T-helper 2 cell treated with Interferon-gamma antibody and Interleukin-4, amounts not matched to agents 100 ng/mL and 5 ng/mL, for 36 hours (primary cell): ENCODE data around the gene SFTPB. TPM values are rescaled to one million over a fixed set of nuclear protein-coding genes. Genes with fewer than 3 reads are reported as not detected.
"Not testable (repeated sequence)": the region's sequence is repeated elsewhere in the genome, so short reads cannot be mapped to it uniquely, and the experiment has no call there.

ENCODE experiments used
- intact Hi-C: fragments of 100-400 bp; cut with micrococcal nuclease; formaldehyde crosslinking; loops from one replicate; pipeline ENCODE4 v1.15.1; 2023
- total RNA-seq: library from RNA; stranded (reverse); gene quantifications from 2 replicates; pipeline ENCODE4 v1.2.3, GENCODE V29; 2022

Gene SFTPB
- total RNA-seq = not detected in 2 replicates

DNA sequence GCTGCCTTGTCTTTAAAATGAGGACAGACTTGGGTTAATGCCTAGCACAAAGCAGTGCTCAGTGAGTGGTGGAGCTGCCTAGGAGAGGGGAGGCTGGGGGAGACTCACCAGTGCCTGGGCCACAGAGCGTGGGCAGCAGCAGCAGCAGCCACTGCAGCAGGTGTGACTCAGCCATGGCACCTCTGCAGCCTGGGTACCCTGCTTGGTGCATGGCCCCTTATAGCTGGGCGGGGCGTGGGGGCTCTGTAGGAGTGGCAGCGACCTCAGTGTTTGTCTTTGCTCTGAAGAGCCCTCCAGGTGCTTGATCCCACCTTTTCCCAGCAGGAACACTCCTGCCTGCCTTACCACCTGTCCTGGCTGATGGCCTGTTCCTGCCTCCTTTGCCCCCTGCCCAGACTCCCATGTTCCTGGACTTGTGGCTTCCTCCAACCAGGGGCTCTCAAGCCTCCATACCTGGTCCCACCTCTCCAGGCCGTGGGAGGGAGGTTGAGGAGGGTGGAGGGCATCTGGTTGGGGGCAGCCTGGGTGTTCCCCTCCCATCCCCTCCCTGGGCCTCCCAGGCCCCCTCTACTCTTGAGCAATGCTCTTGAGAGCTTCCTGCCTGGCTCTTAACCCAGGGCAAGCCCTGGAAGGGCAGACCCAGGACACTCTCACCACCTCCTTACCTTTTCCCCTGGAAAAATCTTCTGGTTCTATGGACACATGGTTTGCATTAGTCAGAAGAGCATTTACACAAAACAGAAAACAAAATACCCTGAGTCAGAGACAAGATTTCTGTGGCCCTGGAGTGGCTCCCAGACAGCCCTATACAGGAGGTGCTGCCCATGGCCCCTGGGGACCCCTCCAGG is at the start of gene SFTPB:
TSS of gene SFTPB (minus strand) at position 191 of the 848 bp plus-strand sequence. CDS start at position 175, 16 bp downstream.
- intact Hi-C loops = no loop called here

- intact Hi-C loops = no loop called here
These were observed 49.5 kb upstream of the SFTPB start for GRCh38 chr2:85717308-85718008.

GRCh38 chr2:85716346-85716914 is 48.4 kb upstream of the SFTPB start:
- intact Hi-C loops = no loop called here

GRCh38 chr2:85714841-85715240 is 46.8 kb upstream of the SFTPB start:
- intact Hi-C loops = no loop called here

DNA sequence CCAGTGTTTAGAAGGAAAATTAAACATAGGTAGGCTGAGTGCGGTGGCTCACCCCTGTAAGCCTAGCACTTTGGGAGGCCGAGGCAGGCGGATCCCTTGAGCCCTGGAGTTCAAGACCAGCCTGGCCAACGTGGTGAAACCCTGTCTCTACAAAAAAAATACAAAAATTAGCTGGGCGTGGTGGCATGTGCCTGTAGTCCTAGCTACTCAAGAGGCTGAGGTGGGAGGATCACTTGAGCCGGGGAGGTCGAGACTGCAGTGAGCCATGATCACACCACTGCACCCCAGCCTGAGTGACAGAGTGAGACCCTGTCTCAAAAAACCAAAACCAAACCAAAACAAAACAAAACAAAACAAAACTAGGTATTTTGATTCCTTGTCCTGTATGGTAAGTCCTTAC is 46.4 kb upstream of the SFTPB start:
- intact Hi-C loops = not testable (repeated sequence)

GRCh38 chr2:85713836-85714235 is 45.8 kb upstream of the SFTPB start:
- intact Hi-C loops = no loop called here

DNA sequence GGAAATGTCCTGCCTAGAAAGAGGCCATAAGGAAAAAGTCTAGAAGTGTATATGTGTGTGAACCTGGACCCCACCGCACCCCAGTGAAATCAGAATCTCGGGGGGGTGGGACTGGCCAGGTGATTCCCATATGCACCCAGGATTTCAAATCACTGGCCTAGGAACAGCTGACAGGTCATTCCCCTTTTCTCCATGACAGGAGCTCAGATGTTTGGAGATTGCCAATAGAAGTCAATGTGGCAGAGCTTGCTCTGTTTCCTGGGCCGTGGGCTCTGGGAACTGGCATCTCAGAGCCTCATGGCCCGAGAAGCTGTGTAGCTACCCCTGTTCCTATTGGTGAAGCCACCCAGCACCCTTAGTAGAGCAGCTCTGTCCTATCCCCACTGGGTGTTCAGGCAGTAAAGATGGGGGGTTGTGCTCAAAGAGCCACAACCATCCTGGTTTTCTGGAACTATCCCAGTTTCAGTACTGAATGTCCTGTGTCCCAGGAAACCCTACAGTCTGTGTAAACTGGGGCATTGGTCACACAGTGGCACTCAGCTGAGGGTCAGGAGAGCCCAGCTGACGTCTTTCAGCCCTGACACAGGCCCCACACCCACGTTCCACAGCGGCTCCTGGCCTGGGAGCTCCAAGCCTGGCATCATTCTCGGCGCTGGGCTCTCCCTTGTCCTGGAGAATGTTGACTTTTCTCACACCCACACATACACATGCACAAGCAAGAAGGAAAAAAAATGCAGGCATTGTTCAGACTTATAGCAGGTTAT is 45.0 kb upstream of the SFTPB start:
- intact Hi-C loops = no loop called here

DNA sequence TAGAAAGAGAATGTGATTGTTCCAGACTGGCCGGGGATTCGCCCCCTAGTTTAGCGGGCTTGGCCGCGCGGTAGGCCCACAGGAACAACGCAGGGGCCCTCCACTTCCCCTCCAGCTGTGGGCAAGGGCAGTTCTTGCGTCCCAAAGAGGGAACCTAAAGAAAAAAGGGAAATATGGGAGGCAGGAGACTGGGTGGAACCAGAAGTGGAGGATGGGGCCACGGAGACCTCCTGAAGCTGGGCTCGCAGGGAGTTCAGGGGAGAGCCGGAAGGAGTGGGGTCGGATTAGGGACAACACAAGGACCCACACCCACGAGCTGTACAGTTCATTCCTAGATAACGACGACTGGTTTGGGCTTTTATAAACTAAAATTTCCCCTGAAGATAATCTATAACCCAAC is 44.3 kb upstream of the SFTPB start:
- intact Hi-C loops = no loop called here

GRCh38 chr2:85711578-85712060 is 43.6 kb upstream of the SFTPB start:
- intact Hi-C loops = no loop called here

DNA sequence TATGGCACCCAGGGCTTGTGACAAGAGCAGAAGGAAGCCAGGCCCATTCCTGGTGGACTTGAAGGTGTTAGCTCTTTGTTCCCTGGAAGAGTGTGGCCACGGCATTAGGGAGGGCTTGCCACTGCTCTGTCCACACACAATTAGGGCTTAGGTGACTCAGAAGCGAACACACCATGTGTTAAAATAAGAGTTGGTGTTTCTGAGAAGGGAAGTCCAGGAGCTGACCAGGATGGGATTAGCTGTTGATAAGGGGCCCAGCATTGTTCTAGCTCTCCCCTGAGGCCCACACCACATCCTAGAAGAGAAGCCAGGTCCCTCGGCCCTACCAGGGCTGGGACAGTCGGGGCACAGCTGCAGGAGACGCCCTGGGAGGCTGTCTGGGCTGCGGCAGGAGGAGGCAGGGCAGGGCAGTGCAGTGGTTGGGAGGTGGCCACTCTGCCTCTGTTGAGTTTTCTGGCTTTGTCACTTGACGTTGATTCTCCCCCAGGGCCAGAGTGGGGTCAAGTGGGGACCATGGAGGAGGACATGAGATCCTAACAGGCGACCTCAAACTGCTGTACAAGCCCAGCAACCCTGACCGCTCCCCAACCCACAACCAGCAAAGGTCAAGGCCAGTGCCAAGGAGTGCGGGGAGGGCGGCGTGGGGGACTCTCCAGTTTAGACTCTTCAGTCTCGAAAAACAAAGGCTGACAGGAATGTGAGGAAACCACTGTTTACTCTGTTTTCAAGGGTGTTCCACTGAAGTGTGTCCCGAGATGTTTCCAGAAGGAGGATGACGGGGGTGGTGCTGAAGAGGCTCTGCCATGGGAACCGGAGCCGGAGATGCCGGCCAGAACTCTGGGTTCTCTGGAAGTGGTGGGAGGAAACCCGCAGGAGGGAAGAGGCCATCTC is 42.9 kb upstream of the SFTPB start:
- intact Hi-C loops = no loop called here

DNA sequence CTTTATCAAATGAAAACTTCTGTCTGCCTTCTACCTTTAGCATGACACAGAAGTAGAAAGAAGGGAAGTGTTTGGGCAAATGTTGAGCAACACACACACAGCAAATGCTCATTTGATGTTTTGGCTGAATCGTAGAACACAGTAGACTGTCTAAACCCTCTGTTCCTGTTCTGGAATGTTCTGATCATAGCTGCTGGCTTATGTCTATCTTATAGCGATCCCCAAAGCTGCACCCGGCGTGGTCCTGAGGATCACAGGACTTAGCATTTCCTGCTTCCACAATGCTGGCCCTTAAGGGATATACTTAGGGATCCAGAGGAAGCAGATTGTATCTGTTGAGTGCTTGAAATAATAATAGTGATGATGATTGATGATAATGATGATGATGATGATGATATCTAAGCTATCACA is 41.4 kb upstream of the SFTPB start:
- intact Hi-C loops = no loop called here

DNA sequence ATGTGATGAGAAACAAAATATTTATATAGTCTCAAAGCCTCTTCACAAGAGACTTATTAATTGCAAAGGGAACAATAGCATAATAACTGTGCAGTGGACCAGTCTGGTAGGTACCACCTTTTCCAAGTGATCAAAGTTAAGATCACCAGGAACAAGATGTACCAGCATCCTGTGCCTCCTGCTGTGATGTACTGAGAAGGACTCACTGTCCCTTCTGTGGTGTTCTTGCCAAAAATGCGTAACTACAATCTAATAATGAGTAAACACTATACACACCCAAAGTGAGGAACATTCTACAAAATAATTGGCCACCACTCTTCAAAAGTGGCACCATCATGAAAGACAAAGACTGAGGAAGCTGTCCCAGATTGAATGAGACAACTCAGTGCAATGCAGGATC is 40.6 kb upstream of the SFTPB start:
- intact Hi-C loops = no loop called here

DNA sequence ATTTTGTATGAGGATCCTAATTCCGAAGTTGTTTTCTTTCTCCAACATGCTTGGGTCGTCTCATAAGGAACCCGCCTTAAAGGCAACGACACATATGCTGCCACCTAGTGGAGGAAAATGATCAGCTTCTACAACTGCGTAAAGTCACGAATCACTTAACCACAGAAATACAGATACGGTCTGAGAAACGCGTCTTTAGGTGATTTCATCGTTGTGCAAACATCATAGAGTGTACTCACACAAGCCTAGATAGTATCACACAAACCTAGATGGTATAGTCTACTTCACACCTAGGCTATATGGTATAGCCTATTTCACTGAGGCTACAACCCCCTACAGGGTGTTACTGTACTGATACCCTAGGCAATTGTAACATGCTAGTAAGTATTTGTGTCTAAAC is 39.3 kb upstream of the SFTPB start:
- intact Hi-C loops = loop anchor here (1.0 kb wide), 2 partner anchors 28 to 70 kb away; no protein-coding TSS in a partner anchor

DNA sequence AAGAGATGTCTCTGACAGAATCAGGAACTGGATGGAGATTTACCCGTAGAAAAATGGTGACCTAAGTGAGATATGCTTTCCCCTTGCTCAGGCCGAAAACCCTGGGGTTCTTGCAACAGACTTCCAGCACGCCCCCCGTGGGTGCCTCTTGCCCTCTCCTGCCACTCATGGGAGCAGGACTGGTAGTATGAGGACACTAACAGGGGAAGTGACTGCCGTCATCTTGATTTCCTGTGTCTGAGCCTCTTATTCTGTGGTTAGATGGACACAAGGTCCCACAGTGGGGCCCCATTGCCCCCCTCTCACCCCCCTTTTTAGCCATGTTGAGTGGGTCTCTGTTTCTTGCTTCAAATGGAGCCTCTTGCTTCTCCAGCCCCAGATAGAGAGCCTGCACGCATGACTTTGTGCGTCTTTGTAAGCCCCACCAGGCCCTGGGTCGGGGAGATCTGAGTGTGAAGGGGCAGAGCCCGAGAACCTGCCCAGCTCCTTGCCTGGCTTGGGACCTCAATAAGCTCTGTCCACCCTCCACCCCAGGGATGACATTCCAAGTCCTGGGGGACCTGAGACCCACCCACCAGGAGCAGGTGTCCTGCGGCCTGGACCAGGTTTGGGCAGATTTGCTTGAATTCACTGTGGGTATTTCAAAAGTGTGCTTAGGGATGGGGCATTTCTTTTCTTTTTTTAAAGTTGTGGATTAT is 38.7 kb upstream of the SFTPB start:
- intact Hi-C loops = loop anchor here (1.0 kb wide), 2 partner anchors 27 to 69 kb away; no protein-coding TSS in a partner anchor

DNA sequence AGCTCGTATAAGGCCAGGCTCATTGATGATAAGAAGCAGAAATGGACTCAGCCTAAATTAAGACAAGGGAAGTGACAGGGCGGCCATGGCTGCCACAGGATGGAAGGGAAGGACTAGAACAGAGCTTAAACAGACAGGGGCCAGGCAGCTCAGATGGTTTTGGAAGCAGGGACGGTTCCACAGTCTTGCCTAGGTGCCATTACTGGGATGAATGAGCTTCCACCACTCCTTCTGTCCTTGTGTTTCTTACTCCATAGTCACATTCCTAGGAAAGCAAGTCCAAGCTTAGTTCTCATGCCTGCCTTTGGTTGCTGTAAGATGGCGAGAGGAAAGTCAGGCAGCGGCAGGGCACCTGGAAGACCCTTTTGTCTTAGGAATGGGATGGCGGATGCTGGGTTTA is 38.1 kb upstream of the SFTPB start:
- intact Hi-C loops = no loop called here

GRCh38 chr2:85705680-85706039 is 37.7 kb upstream of the SFTPB start:
- intact Hi-C loops = no loop called here

GRCh38 chr2:85704800-85705679 is 37.0 kb upstream of the SFTPB start:
- intact Hi-C loops = no loop called here

DNA sequence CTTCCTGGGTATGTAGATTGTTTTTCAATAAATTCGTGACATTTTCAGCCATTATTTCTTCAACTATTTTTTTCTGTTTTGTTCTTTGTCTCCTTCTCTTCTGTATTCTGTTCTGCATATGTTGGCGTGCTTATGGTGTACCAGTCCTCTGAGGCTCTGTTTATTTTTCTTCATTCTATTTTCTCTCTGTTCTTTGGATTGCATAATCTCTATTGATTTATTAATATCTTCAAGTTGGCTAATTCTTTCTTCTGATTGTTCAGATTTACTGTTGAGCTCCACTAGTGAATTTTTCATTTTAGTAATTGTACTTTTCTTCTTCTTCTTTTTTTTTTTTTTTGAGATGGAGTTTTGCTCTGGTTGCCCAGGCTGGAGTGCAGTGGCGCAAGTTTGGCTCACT is 36.0 kb upstream of the SFTPB start:
- intact Hi-C loops = no loop called here

DNA sequence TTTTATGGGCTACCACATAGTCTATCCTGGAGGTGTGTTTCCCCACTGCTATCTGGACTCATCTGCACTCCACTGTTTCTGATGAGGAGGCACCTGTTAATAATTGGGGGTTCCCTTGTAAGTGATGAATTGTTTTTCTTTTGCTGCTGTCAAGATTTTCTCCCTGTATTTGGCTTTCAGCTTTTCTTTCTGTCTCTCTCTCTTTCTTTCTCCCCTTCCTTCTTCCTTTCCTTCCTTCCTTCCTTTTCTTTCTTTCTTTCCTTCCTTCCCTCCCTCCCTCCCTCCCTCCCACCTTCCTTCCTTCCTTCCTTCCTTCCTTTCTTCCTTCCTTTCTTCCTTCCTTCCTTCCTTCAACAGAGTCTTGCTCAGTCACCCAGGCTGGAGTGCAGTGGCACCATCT is 35.3 kb upstream of the SFTPB start:
- intact Hi-C loops = no loop called here
